Activated CD8-positive, alpha-beta memory T cell treated with anti-CD3 and anti-CD28 coated beads, Interleukin-2, amount 50 U/mL, for 48 hours (primary cell): ENCODE results near the gene LIN28B.
"Not testable (repeated sequence)": the region's sequence is repeated elsewhere in the genome, so short reads cannot be mapped to it uniquely, and the experiment has no call there.

Source experiments
- DNase-seq: peaks from one replicate; pipeline ENCODE4 v3.0.0-alpha.2; 2020

The LIN28B gene

GRCh38 chr6:104957301-104958177 lies 632 bp downstream of the LIN28B start:
- no peak for DNase-seq

- no peak for DNase-seq
These were observed 1.5 kb downstream of the LIN28B start for GRCh38 chr6:104958178-104959025.

GRCh38 chr6:104959026-104959858 lies 2.3 kb downstream of the LIN28B start:
- no peak for DNase-seq

GRCh38 chr6:104969108-104969507 lies 12.2 kb downstream of the LIN28B start:
- DNase-seq, result no peak

- no peak for DNase-seq
These were observed 13.1 kb downstream of the LIN28B start for GRCh38 chr6:104969785-104970581.

- DNase-seq, result no peak
These were observed 16.5 kb downstream of the LIN28B start for GRCh38 chr6:104973404-104973803.

GRCh38 chr6:104983296-104983695 lies 26.4 kb downstream of the LIN28B start:
- DNase-seq, result no peak

- DNase-seq, result no peak
These were observed 26.9 kb downstream of the LIN28B start for GRCh38 chr6:104983776-104984175.

GRCh38 chr6:104984831-104985230 lies 27.9 kb downstream of the LIN28B start:
- DNase-seq, result no peak

- DNase-seq, result not testable (repeated sequence)
These were observed 29.0 kb downstream of the LIN28B start for GRCh38 chr6:104985875-104986274.

GRCh38 chr6:104986625-104987024 lies 29.7 kb downstream of the LIN28B start:
- DNase-seq, result no peak

GRCh38 chr6:104987218-104987617 lies 30.3 kb downstream of the LIN28B start:
- DNase-seq, result no peak

GRCh38 chr6:104990085-104990484 lies 33.2 kb downstream of the LIN28B start:
- DNase-seq, result no peak

GRCh38 chr6:104991062-104991461 lies 34.2 kb downstream of the LIN28B start:
- not testable (repeated sequence) for DNase-seq

GRCh38 chr6:104993576-104993975 lies 36.7 kb downstream of the LIN28B start:
- DNase-seq, result not testable (repeated sequence)

GRCh38 chr6:104995989-104996617 lies 39.2 kb downstream of the LIN28B start:
- no peak for DNase-seq

GRCh38 chr6:105001063-105001462 lies 44.2 kb downstream of the LIN28B start:
- no peak for DNase-seq

- DNase-seq, result no peak
These were observed 45.0 kb downstream of the LIN28B start for GRCh38 chr6:105001906-105002305.

- DNase-seq, result no peak
These were observed 48.5 kb downstream of the LIN28B start for GRCh38 chr6:105005451-105005850.

- not testable (repeated sequence) for DNase-seq
These were observed 56.6 kb downstream of the LIN28B start for GRCh38 chr6:105013459-105013858.

- DNase-seq, result no peak
These were observed 57.5 kb downstream of the LIN28B start for GRCh38 chr6:105014448-105014847.

GRCh38 chr6:105014954-105015353 lies 58.0 kb downstream of the LIN28B start:
- DNase-seq, result no peak
